Measurements from ENCODE around the gene PCNA. TPM values are rescaled to one million over a fixed set of nuclear protein-coding genes. Genes with fewer than 3 reads are reported as not detected.

PCNA gene
- total and polyA plus RNA-seq, 9 of the 15 experiments (the other 6 are each of a cell fraction or from before 2014, with no cell fraction given), result 213 to 390 (median 291) TPM

- Histone ChIP-seq H4K20me1 (replicated peaks; ENCODE audit: control insufficient read depth, insufficient read depth, low read length) (no peaks in the 10 kb centered on the region), H3K4me3 (peak overlapping the region; percentile 22; the same call in 1 of the 2 replicates), H3K79me2 (ENCODE audit: control insufficient read depth, insufficient read depth, low read length) (no peaks in the 10 kb centered on the region), H3K27ac (ENCODE audit: extremely low read depth, low read depth, low read length) (peak overlapping the region; percentile 74; the same call in 2 of the 3 replicates), H3K4me2 (ENCODE audit: insufficient read depth, low read length) (peak overlapping the region; percentile 78), H3K9me3 (replicated peaks; ENCODE audit: control insufficient read depth, insufficient read depth, low read depth, low read length) (no peaks in the 10 kb centered on the region), H3K4me1 (replicated peaks in 1 of 2; ENCODE audit: control insufficient read depth in 2 of 2, insufficient read depth in 2 of 2, low read length in 2 of 2) (peaks cover 13 to 24% of the 10 kb centered on the region in 2 experiments), H3K9ac (ENCODE audit: insufficient read depth in 1 of 2, low read depth in 2 of 2, low read length in 2 of 2) (peak overlapping the region in 1 of 2 experiments; percentile 45; a peak in 2 of 4 replicates), H3K36me3 (ENCODE audit: control insufficient read depth, insufficient read depth, low read length) (no peaks in the 10 kb centered on the region), H3K9me1 (ENCODE audit: control insufficient read depth, insufficient read depth, low read length) (no peaks in the 10 kb centered on the region), H3K27me3 (ENCODE audit: control insufficient read depth in 2 of 2, insufficient read depth in 2 of 2, low read length in 2 of 2) (no peaks in the 10 kb centered on the region), H2AFZ (ENCODE audit: low read depth, low read length) (peak overlapping the region; percentile 88)
- in situ Hi-C loops (cut with MboI) (no loop called here), intact Hi-C loops (cut with micrococcal nuclease) (no loop called here)
- 37% methylated on average over 4 of the region's 4 CpGs for WGBS (ENCODE audit: insufficient coverage, low coverage, missing lambda C conversion rate)
- POLR2A ChIA-PET, result interaction anchor here (1.0 kb wide), 1 partner anchor 13 kb away, joined by 4 read pairs; no protein-coding TSS in a partner anchor
- CTCF ChIA-PET (ENCODE audit: low intra/inter-chr PET ratio), result no interaction called here
- BruUV-seq (replicated peaks), result no TSS peak
- ATAC-seq (peak; percentile 48), DNase-seq (ENCODE audit: extremely low read depth in 1 of 4, low spot score in 3 of 4) (peak in 1 of 4 experiments; percentile 12), FAIRE-seq (peak; percentile 59)
- TF ChIP-seq, protein P1, sequence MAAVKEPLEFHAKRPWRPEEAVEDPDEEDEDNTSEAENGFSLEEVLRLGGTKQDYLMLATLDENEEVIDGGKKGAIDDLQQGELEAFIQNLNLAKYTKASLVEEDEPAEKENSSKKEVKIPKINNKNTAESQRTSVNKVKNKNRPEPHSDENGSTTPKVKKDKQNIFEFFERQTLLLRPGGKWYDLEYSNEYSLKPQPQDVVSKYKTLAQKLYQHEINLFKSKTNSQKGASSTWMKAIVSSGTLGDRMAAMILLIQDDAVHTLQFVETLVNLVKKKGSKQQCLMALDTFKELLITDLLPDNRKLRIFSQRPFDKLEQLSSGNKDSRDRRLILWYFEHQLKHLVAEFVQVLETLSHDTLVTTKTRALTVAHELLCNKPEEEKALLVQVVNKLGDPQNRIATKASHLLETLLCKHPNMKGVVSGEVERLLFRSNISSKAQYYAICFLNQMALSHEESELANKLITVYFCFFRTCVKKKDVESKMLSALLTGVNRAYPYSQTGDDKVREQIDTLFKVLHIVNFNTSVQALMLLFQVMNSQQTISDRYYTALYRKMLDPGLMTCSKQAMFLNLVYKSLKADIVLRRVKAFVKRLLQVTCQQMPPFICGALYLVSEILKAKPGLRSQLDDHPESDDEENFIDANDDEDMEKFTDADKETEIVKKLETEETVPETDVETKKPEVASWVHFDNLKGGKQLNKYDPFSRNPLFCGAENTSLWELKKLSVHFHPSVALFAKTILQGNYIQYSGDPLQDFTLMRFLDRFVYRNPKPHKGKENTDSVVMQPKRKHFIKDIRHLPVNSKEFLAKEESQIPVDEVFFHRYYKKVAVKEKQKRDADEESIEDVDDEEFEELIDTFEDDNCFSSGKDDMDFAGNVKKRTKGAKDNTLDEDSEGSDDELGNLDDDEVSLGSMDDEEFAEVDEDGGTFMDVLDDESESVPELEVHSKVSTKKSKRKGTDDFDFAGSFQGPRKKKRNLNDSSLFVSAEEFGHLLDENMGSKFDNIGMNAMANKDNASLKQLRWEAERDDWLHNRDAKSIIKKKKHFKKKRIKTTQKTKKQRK (IDR thresholded peaks at IDR 0.05; ENCODE audit: borderline replicate concordance, low read depth, low read length), result no peak
- TF ChIP-seq ARHGAP35 (IDR thresholded peaks at IDR 0.05; ENCODE audit: partially characterized antibody) (no peak), E2F6 (IDR thresholded peaks at IDR 0.05; ENCODE audit: borderline replicate concordance in 1 of 2, extremely low read depth in 1 of 2, insufficient read depth in 1 of 2, insufficient read length in 1 of 2, low read depth in 1 of 2, low read length in 1 of 2, poor library complexity in 1 of 2, severe bottlenecking in 1 of 2) (no peak), PKNOX1 (IDR thresholded peaks at IDR 0.05) (peak; percentile 5; the same call in 1 of the 2 replicates)
- TF ChIP-seq, protein P2, sequence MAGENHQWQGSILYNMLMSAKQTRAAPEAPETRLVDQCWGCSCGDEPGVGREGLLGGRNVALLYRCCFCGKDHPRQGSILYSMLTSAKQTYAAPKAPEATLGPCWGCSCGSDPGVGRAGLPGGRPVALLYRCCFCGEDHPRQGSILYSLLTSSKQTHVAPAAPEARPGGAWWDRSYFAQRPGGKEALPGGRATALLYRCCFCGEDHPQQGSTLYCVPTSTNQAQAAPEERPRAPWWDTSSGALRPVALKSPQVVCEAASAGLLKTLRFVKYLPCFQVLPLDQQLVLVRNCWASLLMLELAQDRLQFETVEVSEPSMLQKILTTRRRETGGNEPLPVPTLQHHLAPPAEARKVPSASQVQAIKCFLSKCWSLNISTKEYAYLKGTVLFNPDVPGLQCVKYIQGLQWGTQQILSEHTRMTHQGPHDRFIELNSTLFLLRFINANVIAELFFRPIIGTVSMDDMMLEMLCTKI (IDR thresholded peaks at IDR 0.05; ENCODE audit: partially characterized antibody), result no peak
Measured at GRCh38 chr20:5077761-5078387, 41.9 kb downstream of the PCNA start.

Data from K562 (cell line).